ENCODE measurements around the gene LYRM9.
A peak's percentile ranks its signal among the peaks of the same experiment; 100 is the strongest.

LYRM9 gene

DNA sequence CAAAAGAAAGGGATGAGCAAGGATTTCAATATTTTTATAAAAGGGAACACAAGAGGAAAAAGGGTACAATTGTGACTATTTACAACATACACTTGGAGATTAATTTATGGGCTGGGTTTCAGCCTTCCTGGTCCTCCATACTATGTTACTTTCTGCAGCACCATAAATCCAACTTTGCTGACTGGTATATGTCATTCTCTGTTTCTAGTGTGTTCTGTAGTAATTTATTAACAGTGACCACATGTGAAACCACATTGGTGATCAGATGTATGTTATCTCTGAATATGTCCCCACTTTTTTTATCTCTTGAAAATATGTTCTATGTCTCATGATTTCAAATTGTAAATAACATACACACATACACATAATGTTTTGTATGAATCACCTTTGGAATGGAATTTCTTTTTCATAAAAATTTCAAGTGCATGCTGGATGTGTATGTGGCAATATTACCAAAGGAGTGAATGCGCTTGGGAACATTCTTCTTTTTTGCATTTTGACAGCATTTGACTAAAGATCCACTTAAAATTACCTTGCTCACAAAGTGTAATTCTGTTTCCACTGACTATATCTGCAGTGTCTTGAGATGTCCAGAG is 2.9 kb upstream of the LYRM9 start:
- TF ChIP-seq YY1 (IDR thresholded peaks at IDR 0.05; ENCODE audit: insufficient read depth, insufficient read length) (no peak), ZNF274 (IDR thresholded peaks at IDR 0.05; ENCODE audit: low read depth, low read length) (no peak), SUZ12 (IDR thresholded peaks at IDR 0.05; ENCODE audit: extremely low read depth, insufficient read depth, insufficient read length) (no peak)
- no peaks in the 10 kb centered on the region for H3K9me3 ChIP-seq (ENCODE audit: insufficient read depth, low read length)
- no peaks in the 10 kb centered on the region for H3K4me1 ChIP-seq (ENCODE audit: insufficient read depth, insufficient read length)
- H3K27me3 ChIP-seq (ENCODE audit: insufficient read depth, insufficient read length), result peaks cover 63% of the 10 kb centered on the region
- DNase-seq (ENCODE audit: low read depth, low spot score), result no peak
- no peaks in the 10 kb centered on the region for H3K36me3 ChIP-seq (ENCODE audit: insufficient read depth, insufficient read length, low read length)
- no peak overlapping the region for H3K9ac ChIP-seq (ENCODE audit: insufficient read length, low read depth)
- no peak overlapping the region for H3K4me3 ChIP-seq (ENCODE audit: insufficient read length, low read depth)

DNA sequence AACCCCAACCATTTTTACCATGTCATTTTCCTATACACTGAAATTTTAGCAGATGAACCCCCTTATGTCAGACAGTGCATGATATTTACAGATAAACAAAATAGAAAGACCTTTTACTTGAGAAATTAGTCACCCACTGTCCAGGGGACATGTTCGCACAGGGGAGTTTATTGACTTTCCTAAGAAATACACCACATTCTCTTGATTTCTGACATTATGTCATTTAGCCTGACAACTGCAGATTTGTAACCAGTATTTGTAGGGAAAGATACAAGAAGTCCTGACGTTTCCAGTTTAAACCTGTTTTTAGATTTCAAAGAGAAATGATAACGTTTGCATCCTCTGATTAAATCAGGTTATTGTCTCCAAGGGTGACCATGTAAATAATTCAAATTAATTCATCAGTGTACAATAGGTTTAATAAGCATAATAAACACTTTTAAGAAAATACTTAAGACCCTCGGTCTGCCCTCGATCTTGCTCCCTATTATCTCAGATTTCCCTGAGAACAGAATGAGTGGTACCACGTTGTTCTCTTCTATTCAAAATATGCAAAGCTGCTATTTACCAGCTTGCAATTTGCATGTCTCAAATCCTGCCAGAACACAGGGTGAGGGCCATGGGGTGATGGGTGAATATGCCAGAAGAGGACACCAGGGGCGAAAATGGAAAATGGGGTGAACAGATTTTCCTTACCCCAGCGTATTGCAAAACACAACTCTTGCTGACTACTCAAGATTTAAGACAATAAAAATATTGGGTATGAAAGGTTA is 2.1 kb upstream of the LYRM9 start:
- Histone ChIP-seq H3K9ac (ENCODE audit: insufficient read length, low read depth) (no peak overlapping the region), H3K9me3 (ENCODE audit: insufficient read depth, low read length) (no peaks in the 10 kb centered on the region), H3K4me3 (ENCODE audit: insufficient read length, low read depth) (no peak overlapping the region), H3K36me3 (ENCODE audit: insufficient read depth, insufficient read length, low read length) (no peaks in the 10 kb centered on the region), H3K27me3 (ENCODE audit: insufficient read depth, insufficient read length) (peaks cover 69% of the 10 kb centered on the region), H3K4me1 (ENCODE audit: insufficient read depth, insufficient read length) (no peaks in the 10 kb centered on the region)
- DNase-seq (ENCODE audit: low read depth, low spot score), result no peak
- no peak for TF ChIP-seq SUZ12 (IDR thresholded peaks at IDR 0.05; ENCODE audit: extremely low read depth, insufficient read depth, insufficient read length)
- TF ChIP-seq ZNF274 (IDR thresholded peaks at IDR 0.05; ENCODE audit: low read depth, low read length), result no peak
- no peak for TF ChIP-seq YY1 (IDR thresholded peaks at IDR 0.05; ENCODE audit: insufficient read depth, insufficient read length)

DNA sequence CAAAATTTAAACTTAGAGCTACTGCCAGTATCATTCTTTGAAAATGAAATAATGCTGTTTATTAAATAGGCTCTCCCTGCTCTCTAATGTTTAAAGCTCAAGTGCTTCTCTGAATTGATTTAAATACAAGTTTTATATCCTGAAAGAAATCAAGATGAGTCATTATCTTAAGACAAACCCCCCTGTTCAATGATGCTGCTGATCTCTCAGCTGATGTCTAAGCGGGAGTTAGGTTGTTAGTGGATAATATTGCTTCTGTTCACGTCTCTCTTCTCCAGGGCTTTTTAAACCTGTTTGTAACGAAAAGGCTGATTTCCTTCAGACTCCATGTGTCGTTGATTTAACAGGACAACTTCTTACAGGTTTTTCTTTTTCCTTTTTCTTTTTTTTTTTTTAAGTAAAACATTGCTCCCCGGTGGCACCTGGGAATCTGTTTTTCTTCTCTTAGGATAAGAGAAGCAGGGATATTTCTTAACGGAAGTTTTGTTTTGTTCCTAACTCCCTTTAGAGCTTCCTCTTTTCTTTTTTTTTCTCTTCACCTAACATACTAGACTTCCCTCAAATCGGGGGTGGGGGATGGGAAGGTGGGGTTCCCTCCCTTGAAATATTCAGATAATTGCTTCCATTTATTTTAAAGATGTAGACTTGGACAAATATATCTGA is 807 bp upstream of the LYRM9 start:
- DNase-seq (ENCODE audit: low read depth, low spot score), result no peak
- H3K9me3 ChIP-seq (ENCODE audit: insufficient read depth, low read length), result no peaks in the 10 kb centered on the region
- no peaks in the 10 kb centered on the region for H3K4me1 ChIP-seq (ENCODE audit: insufficient read depth, insufficient read length)
- H3K4me3 ChIP-seq (ENCODE audit: insufficient read length, low read depth), result no peak overlapping the region
- no peak overlapping the region for H3K9ac ChIP-seq (ENCODE audit: insufficient read length, low read depth)
- peaks cover 63% of the 10 kb centered on the region for H3K27me3 ChIP-seq (ENCODE audit: insufficient read depth, insufficient read length)
- H3K36me3 ChIP-seq (ENCODE audit: insufficient read depth, insufficient read length, low read length), result no peaks in the 10 kb centered on the region
- no peak for TF ChIP-seq ZNF274 (IDR thresholded peaks at IDR 0.05; ENCODE audit: low read depth, low read length)
- no peak for TF ChIP-seq YY1 (IDR thresholded peaks at IDR 0.05; ENCODE audit: insufficient read depth, insufficient read length)
- no peak for TF ChIP-seq SUZ12 (IDR thresholded peaks at IDR 0.05; ENCODE audit: extremely low read depth, insufficient read depth, insufficient read length)

DNA sequence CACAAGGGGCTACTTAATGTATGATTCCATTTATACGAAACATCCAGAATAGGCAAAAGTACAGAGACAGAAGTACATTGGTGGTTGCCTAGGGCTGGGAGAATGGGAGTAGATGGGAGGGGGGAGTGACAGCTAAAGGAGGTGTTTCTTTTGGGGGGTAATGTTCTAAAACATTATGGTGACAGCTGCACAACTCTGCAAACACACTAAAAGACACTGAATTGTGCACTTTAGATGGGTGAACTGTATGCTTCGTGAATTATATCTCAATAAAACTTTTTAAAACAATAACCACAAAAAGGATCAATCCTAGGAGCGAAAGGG is 661 bp downstream of the LYRM9 start:
- H3K4me1 ChIP-seq (ENCODE audit: insufficient read depth, insufficient read length), result peaks cover 4% of the 10 kb centered on the region
- H3K27me3 ChIP-seq (ENCODE audit: insufficient read depth, insufficient read length), result peaks cover 52% of the 10 kb centered on the region
- H3K4me3 ChIP-seq (ENCODE audit: insufficient read length, low read depth), result peak overlapping the region; percentile 45

DNA sequence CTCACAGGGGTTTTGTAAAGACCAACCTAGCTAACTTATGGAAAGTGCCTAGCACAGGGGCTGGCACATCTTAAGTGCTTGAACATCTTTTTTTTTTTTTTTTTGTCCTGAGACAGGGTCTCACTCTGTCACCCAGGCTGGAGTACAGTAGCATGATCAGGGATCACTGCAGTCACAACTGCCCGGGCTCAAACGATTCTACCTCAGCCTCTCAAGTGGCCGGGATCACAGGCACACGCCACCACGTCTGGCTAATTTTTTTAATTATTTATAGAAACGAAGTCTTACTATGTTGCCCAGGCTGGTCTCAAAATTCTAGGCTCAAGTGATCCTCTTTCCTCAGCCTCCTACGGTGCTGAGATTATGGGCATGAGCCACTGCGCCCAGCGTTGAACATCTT is 1.3 kb downstream of the LYRM9 start:
- peaks cover 46% of the 10 kb centered on the region for H3K27me3 ChIP-seq (ENCODE audit: insufficient read depth, insufficient read length)
- DNase-seq (ENCODE audit: low read depth, low spot score), result no peak
- H3K4me3 ChIP-seq (ENCODE audit: insufficient read length, low read depth), result no peak overlapping the region
- no peak overlapping the region for H3K9ac ChIP-seq (ENCODE audit: insufficient read length, low read depth)
- H3K9me3 ChIP-seq (ENCODE audit: insufficient read depth, low read length), result no peaks in the 10 kb centered on the region
- H3K4me1 ChIP-seq (ENCODE audit: insufficient read depth, insufficient read length), result peaks cover 4% of the 10 kb centered on the region
- TF ChIP-seq ZNF274 (IDR thresholded peaks at IDR 0.05; ENCODE audit: low read depth, low read length), result no peak
- no peaks in the 10 kb centered on the region for H3K36me3 ChIP-seq (ENCODE audit: insufficient read depth, insufficient read length, low read length)

More for the DNA sequence above, 661 bp downstream of the LYRM9 start:
- TF ChIP-seq ZNF274 (IDR thresholded peaks at IDR 0.05; ENCODE audit: low read depth, low read length) (no peak), SUZ12 (IDR thresholded peaks at IDR 0.05; ENCODE audit: extremely low read depth, insufficient read depth, insufficient read length) (no peak), YY1 (IDR thresholded peaks at IDR 0.05; ENCODE audit: insufficient read depth, insufficient read length) (no peak)
- no peak for DNase-seq (ENCODE audit: low read depth, low spot score)
- H3K9me3 ChIP-seq (ENCODE audit: insufficient read depth, low read length), result no peaks in the 10 kb centered on the region
- H3K36me3 ChIP-seq (ENCODE audit: insufficient read depth, insufficient read length, low read length), result no peaks in the 10 kb centered on the region
- peak overlapping the region; percentile 69 for H3K9ac ChIP-seq (ENCODE audit: insufficient read length, low read depth)

DNA sequence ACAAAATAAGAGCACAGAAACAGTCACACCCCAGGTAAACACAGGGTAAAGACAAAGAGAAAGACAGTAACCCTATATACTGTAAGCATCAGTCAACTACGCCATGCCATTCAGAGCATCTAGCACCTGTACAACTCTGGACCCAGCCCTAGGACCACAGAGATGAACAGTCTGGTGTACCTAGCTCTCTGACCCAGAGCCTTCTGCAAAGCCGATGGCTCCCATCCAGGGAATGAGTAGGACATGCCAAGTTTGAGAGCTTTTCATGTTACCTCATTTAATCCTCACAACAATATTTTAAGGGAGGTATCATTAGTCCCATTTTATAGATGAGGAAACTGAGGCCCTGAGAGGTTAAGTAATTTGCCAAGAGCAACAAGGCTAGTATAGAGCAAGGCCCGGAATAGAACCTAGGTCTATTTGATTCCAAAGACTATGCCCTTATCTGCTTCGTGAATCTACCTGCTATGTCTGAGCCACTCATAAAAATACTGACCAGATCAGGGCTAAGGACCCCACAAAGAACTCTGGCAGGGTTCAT is 3.4 kb downstream of the LYRM9 start:
- Histone ChIP-seq H3K4me1 (ENCODE audit: insufficient read depth, insufficient read length) (peaks cover 4% of the 10 kb centered on the region), H3K4me3 (ENCODE audit: insufficient read length, low read depth) (no peak overlapping the region), H3K9ac (ENCODE audit: insufficient read length, low read depth) (no peak overlapping the region), H3K36me3 (ENCODE audit: insufficient read depth, insufficient read length, low read length) (no peaks in the 10 kb centered on the region), H3K9me3 (ENCODE audit: insufficient read depth, low read length) (no peaks in the 10 kb centered on the region), H3K27me3 (ENCODE audit: insufficient read depth, insufficient read length) (peaks cover 36% of the 10 kb centered on the region)
- no peak for TF ChIP-seq ZNF274 (IDR thresholded peaks at IDR 0.05; ENCODE audit: low read depth, low read length)
- no peak for TF ChIP-seq YY1 (IDR thresholded peaks at IDR 0.05; ENCODE audit: insufficient read depth, insufficient read length)
- TF ChIP-seq SUZ12 (IDR thresholded peaks at IDR 0.05; ENCODE audit: extremely low read depth, insufficient read depth, insufficient read length), result no peak
- DNase-seq (ENCODE audit: low read depth, low spot score), result no peak

DNA sequence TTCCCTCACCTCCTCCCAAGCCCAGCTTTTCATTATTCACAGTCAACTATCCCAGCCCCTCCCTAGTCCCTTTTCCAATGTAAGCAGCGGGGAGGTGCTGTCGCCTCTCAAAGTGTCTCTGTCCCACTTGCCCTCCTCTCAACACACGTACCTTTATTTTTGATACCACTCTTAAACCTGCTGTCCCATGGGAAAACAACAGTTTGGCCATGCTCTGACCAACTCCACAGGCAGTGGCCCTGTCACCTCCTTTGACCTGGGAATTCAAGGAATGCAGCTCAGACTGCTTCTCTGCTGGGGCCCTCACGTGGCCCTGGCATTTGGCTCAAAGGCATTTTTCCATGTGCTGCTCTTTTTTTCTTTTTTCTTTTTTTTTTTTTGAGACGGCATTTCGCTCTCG is 4.2 kb downstream of the LYRM9 start:
- no peak overlapping the region for H3K9ac ChIP-seq (ENCODE audit: insufficient read length, low read depth)
- TF ChIP-seq ZNF274 (IDR thresholded peaks at IDR 0.05; ENCODE audit: low read depth, low read length), result no peak
- TF ChIP-seq SUZ12 (IDR thresholded peaks at IDR 0.05; ENCODE audit: extremely low read depth, insufficient read depth, insufficient read length), result no peak
- TF ChIP-seq YY1 (IDR thresholded peaks at IDR 0.05; ENCODE audit: insufficient read depth, insufficient read length), result no peak

More for the DNA sequence above, 4.2 kb downstream of the LYRM9 start:
- peaks cover 35% of the 10 kb centered on the region for H3K27me3 ChIP-seq (ENCODE audit: insufficient read depth, insufficient read length)
- H3K36me3 ChIP-seq (ENCODE audit: insufficient read depth, insufficient read length, low read length), result no peaks in the 10 kb centered on the region
- DNase-seq (ENCODE audit: low read depth, low spot score), result peak; percentile 57
- H3K4me3 ChIP-seq (ENCODE audit: insufficient read length, low read depth), result no peak overlapping the region
- H3K4me1 ChIP-seq (ENCODE audit: insufficient read depth, insufficient read length), result peaks cover 4% of the 10 kb centered on the region
- H3K9me3 ChIP-seq (ENCODE audit: insufficient read depth, low read length), result no peaks in the 10 kb centered on the region
